HG03558 (cell line): ENCODE data around the gene PDK2.

Experiments
- ATAC-seq: cut with Tn5 transposase; IDR thresholded peaks from one replicate; pipeline ENCODE4 v1.9.1; 2021; ENCODE audit warnings: moderate number of reproducible peaks; ENCODE audit not compliant: unreplicated experiment; ENCODE audit errors: extremely low read depth

Gene PDK2

DNA sequence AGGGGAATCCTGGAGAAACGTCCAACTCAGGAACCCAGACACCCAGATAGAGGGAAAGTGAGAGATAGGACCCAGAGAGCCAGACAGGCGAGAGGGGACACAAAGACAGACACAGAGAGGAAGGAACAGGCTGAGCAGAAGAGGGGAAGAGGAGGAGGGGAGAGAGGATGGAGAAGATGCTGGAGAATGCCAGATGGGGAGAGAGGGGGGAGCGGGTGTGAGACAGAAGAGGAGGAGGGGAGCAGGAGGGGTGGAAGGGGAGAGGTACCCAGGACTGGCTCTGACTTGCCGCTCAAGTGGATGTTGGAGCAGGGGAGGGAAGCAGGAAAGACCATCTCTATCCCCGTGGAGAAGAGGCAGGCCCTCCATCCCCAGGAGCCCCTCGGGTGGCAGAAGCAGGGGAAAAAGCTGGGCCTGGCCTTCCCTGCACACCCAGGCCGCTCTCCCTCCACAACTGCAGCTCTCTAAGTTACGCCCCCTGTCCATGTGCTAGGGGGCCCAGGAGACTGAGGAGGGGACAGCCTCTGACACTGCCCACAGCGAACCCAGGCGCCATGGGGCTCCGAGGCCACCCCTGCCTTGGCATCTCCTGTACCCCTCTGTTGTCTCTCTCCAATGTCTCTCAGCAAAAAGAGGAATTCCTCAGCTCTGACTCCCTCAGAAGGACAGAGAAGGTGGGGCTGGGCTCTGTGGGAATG is 50.5 kb downstream of the PDK2 start:
- no peak for ATAC-seq

DNA sequence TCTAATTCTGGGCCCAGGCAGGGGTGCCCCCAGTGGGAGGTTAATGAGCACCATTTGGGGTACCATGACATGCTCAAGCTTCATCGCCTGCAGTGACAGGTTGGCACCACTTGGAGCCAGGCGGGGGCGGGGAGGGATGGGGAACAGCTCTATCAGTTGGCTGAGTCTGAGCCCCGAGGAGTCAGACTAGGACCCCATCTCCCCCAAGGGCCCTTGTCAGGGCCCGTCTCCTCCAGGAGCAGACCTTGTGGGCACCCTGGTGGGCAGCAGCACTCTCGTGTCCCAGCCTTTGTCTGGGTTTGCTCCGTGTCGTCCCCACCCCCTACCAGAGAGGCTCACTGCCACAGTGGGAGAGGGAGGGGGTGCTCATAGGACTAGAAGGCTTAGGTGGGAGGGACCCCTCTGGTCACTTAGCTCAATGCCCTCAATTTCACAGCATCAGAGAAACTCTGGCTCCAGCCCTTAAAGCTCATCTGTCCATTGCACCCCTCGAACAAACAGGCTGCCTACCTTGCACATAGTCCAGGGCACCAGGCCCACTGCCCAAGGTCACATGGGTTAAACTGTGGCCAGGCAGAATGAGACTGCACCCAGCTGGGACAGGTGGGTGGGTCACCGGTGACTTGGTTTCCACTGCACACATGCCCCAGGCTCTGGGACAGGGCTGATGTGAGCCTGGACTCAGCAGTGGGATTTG is 51.2 kb downstream of the PDK2 start:
- ATAC-seq = no peak

DNA sequence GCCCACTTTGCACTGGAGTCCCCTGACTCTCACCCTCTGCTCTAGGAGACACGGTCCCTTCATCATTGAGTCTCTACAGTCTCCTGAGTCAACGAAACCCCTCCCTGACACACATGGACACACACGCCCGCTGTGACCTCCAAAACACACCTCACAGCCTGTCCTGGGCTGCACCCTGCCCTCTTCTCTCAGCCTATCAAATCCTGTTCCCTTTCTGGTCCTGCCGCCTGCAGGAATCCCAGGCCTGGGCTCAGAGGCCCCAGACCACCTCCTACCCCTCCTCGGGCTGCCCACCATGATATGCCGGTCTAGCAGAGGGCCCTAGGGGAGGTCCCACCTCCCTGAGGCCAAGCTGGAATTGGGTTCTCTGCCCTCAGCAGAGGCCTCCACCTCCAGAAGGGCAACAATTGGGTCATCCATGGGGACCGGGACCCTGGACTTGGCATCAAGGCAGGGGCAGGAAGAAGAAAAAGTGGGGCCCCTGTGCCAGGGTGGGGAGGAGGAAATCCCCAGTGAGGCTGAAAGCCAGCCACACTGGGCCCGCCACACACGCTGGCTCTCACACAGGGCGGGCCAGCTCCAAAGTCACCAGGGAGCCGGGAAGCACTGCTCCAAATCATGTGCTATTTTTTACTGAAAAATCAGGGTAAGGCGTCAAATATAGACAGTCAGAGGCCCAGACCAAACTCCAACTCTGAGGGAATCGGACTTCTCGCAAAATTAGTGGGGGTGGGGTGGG is 51.9 kb downstream of the PDK2 start:
- no peak for ATAC-seq

DNA sequence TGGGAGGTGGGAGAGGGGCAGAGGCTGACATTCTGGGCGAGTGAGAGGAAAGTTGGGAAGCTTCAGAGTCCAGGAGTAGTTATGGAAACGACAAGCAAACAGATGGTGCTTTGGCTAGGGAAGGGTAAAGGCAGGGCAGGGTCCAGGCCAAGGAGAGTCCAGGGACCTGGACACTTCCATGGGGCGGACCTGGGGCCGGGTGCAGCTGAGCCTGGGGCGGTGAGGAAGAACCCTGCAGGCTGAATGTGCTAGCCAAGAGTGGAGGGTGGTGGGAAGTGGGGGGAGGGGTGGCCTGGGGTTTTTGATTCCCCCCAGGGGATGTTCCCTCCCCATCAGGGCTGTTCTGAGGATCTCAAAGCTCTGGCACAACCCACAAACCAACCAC is 52.7 kb downstream of the PDK2 start:
- no peak for ATAC-seq

DNA sequence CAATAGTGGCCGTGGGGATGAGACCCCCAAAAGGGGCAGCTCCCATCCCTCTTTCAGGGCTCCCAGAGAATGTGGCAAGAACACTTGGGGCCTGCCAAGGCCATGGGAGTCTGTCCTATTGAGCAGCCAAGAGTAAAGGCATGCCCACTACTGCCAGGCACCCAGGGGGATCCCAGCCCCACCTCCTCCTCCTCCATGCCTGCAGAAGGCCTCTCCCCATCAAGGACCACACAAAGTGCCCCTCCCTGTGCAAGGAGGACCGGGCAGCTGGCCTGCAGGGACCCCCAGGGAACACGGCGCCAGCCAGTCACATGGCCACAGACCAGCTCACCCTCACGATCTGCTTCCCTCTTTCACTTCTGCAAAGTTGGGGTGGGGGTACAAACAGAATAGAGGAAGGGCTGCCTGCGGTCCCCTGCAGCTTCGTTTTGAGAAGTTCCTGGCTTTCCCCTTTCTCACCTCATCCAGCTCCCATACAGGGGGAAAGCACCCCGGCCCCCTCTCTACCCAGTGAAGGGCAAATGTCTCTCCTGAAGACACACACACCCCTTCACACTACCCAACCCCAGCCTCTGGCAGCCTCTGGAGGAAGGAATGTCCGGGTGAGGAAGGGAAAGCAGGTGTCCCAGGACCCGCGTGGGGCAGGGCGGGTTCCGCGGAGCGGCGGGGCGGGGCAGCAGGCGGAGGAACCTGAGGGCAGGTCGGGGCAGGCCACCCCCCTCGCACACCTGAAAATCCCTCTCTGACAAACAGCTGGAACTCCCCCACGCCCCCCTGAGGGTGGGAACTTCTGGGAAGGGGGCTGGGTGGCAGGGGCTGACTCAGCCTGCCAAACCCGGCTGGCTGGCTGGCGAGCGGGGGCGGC is 53.3 kb downstream of the PDK2 start:
- ATAC-seq = no peak

DNA sequence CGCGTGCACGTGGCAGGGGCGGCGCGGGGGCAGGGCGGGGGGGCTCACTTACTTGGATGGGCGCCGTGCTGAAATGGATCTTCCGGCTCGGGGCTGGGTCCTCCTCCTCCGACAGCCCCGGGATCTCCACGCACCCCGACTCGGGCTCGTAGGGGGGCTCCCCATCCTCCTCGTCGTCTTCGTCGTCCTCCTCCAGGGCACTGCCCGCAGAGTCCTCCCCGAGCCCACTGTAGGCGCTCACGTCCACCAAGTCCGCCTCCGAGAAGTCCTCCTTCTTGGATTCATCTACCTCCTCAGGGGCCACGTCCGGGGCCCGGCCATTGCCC is 53.9 kb downstream of the PDK2 start:
- no peak for ATAC-seq

DNA sequence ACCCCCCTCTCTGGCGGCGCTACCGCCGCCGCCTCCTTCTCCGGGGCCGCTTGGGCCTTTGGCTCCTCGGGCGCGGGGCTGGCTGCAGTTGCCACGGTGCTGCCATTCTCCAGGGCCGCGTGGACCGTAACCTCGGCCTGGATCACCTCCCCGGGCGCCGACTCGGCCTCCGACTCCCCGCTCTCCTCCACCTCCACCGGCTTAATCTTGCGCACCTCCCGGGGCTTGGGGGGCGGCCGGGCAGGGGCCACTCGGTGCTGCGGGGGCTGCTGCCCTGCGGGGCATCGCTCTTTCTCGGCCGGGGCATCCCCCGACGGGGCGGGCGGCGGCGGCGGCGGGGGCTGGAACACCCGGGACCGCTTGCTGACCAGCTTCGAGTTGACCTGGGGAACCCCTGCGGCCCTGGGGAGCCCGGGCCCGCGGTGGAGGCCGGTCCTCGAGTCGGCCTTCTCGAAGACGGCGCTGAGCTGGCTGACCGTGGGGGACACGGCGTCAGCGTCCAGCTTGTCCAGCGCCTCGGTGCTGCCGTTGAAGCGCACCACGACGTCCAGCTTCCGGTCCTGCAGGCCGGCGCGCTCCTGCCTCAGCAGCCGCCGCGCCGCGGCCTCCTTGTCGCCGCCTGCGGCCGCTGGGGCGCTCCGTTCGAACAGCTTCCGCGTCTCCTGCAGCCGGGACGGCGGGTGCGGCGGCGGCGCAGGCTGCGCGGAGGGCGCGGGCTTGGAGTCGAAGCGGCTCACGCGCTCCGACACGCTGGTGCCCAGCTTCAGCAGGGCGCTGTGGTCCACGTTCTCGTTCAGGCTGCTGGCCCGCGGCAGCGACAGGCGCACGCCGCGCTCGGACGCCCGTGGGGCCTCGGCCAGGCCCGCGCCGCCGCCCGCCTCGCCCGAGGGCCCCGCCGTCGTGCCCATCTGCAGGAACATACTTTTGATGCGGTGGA is 54.5 kb downstream of the PDK2 start:
- no peak for ATAC-seq

DNA sequence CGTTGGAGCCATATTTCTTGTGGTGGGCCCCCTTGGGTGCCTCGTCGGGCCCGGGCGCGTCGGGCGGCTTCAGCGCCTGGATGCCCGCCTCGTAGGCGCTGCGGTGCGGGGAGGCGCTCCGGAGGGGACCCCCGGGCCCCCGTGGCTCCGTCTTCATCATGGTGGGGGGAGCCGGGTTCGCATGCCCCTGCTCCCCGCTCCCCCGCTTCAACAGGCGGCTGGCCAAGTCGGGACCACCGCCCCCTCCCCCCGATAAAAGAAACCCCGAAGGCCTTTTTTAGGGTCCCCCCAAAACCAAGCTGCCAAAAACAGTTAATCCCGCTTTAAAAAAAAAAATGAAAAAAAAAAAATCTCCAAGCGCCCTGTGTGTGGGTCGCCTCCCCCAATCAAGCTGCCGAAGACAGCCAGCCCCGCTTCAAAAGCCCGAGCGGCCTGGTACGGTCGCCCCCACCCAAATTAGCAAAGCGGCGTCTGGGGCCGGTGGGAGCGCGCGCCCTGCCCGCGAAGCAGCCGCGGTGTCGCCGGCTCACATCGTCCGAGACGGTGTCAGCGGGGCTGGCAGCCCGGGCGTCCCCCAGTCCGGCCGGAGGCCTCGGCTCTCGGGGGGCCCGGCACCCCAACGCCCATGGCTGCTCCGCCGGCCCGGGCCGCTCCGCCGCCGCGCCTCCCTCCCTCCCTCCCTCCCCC is 55.3 kb downstream of the PDK2 start, which contains the start of gene PPP1R9B:
Gene PPP1R9B, minus strand, starts transcription at position 324 of the 687 bp plus-strand sequence. Its CDS starts 164 bp downstream, at position 160.
- no peak for ATAC-seq

DNA sequence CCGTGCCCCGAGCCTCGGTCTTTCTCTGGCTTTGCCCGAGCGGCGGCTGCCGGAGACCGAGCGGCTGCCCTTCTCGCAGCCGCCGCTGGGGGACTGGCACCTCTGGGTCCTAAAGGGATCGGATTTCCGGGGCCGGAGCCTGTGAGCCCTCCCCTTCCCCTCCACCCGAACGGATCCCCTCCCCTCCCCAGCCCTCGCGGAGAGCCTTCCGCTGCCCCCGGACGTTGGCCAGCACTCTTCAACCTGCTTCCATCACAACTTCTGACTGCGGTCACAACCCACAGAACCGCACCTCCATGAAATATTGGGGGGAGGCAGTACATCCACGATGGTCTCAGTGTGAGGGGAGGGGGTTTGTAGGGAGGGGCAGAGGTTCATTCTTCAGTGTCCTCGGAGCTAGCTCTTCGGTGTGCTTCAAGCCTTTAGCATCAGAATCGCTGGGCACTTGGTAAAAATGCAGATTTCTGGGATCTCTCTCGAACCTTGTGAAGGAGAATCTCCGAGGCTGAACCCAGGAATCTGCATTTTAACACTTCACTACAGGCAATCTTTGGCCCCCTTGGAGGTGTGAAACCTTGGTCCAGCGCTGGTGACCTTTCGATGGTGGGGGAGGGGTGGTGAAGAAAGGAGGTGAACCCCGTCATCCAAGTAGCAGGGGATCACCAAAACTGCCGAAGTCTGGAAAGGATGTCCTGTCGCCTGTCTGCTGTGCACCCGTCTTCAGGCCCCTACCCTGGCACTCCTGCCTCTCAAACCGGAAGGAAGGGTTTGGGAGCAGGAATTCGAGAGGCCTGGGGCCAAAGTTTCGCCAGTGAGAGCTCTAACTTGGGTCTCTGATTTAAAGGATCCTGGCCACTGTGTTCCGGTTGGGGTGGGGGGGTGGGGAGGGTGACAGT is 56.1 kb downstream of the PDK2 start:
- peak; percentile 29 for ATAC-seq

DNA sequence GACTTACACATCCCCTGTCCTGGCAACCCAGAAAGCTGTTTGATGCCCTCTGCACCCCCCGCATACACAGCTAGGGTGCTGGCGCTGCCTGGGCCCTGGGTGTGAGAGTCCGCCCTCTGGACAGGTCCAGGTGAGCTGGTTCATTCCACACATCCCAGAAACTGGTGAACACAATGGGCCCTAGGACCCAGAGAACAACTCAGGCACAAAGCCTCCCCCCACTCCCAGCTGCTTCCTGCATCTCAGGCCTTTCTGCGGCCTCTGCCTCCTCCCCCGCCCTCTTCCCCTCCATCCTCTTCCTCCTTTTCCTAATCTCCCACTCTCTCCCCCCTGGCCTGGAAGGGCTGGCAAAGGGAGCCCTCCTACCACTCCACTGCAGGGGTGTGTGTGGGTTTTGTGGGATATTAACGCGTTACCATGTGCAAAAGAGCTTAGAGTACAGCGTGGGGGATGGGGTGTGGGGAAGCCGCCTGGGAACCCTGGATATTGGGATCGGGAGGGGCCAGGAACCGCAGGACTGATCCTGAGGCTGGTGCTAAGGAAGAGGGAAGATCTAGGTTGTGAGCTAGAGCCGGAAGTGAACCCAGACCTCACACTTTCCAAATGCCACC is 56.9 kb downstream of the PDK2 start:
- ATAC-seq = no peak

DNA sequence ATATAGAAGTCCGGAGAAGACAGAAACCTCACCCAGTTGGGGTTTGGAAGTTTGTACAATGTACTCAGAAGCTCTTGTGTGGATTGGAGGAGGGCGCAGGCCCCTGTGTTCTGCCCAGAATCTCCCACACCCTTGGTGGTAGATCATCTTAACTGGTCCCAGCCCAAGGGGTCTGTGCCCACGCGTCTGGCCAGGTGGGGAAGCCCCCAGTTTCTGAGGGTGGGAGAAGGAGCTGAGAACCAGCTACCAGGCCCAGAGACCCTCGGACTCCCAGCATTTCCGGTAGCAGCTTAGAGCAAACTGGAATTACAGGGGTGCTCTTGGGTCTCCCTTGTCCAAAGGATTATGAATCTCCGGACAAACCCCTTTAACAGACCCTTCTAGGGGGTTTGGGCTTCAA is 57.6 kb downstream of the PDK2 start:
- ATAC-seq = no peak

DNA sequence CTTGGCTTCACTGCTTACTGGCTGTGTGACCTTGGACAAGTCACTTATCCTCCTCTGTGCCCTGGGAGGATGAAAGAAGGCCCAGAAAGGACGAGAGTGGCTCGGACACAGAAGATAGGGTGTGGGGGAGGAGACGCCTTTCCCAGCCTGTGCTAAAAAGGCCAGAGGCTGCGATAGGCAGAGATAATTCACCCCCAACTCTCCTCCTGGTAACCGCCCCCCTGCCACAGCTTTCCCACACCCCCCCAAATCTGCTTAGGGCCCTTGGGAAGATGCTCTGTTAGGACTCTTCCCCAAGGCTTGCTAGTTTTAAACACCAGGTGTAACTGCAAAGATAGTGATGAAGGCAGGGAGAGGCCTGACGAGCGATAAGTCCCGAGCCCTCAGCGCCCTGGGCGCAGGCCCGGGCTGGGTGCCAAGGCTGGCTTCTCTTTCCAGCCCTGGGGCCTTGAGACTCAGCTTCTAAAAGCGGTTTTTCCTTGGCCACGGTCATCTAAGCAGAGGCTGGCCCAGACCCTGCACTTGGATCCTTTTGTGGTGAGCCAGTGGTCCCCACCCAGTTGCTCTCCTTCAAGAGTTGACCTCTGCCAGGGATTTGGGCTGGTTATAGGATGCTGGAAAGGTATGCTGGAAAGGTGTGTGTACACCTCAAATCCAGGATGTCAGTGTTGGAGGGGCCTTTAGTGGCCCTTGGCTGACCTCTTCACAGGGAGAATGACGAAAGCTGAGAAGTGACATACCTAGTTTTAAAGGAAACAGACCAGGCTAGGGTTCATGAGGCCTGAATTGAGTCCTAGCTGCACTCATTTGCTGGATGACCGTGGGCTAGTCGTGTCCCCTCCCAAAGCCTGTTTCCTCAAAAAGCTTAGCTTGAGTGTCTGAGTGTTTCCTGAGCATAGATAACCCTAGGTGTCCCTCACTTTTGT is 58.8 kb downstream of the PDK2 start:
- ATAC-seq = no peak

DNA sequence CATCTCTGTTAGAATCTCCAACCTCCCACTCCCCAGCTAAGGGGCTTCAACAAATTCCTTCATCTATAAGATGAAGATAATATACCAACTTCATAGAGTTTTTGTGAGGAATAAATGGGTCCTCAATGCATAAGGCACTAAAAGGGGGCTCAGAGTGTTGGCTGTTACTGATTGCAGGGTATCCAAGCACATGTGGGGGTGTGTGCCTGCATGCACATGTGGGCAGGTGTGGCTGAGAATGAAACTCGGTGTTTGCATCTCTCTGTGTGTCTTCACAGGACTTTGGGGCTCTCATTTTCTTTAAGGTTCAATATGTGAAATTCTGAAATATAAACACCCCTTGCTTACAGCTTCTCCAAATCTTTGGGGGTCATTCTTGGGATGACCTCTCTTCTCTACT is 59.5 kb downstream of the PDK2 start:
- ATAC-seq = no peak

DNA sequence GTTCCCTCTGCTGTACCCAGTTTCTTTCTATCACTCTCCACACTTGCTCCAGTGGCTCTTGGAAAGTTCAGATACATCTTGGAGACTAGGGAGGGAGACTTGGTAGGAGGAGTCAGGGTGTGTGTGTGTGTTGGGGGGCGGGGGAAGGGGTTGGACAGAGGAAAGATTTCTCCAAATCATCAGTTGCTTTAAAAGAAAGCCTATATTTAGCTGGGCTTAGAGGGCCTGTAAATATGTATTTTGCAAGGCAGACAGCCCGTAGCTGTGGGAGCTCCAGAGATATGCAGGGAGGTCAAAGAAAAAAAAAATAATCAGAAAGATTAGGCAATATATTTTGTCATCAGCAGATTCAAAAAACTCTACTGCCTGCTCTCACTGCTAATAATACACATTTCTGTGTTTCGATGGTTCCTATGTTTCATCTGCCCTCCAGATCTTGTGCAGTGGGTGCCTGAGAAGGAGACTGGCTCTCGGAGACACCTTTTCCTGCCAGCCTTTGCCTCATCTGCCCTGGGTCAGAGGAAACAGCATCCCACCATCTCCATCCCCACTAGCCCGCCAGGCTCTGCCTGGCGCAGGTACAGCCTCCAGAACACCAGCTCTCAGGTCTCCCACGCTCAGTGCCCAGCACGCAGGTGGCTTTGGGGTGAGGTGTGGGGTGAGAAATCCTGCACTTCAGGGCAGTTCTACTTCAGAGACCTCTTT is 60.1 kb downstream of the PDK2 start:
- no peak for ATAC-seq

DNA sequence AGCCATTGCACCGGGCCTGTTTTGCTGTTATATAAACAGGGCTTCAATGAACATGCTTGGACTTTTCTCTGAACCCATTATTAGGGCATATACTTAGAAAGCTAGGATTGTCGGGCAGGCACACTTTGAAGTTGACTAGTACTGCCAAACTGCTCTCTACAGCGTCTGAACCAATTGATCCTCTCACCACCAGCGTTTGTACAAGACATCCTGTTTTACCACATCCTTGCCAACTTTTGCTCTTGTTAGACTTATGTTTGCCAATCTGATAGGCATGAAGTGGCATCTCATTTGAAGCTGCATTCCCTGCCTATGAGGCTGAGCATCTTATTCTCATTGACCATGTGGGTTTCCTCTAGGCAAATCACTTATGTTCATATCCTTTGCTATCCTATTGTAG is 62.7 kb downstream of the PDK2 start:
- ATAC-seq = no peak
